Transverse colon (tissue), 4 donors: Measurements from ENCODE around the gene EPC2.

Experiments
- CTCF ChIP-seq, 5 experiments: fragments of 200-600 bp in 3 of 5; fragments of 450-650 bp in 2 of 5; sonication (generic) in 3 of 5; IDR thresholded peaks; 1 replicate in 2 of 5; 2 replicates in 3 of 5; pipeline ENCODE4 v1.5.1; 2016 to 2017; ENCODE audit warnings: antibody characterized with exemption in 5 of 5, inconsistent platforms in 3 of 5, mild to moderate bottlenecking in 2 of 5, moderate library complexity in 1 of 5
- POLR2A ChIP-seq: fragments of 450-650 bp; IDR thresholded peaks from one replicate; pipeline ENCODE4 v1.6.1; 2016; ENCODE audit warnings: antibody characterized with exemption, mild to moderate bottlenecking, moderate library complexity
- POLR2AphosphoS5 ChIP-seq, 3 donors: sonication (generic); formaldehyde crosslinking; IDR thresholded peaks; one replicate each; pipeline ENCODE4 v1.6.1; 2016; ENCODE audit warnings: antibody characterized with exemption in 3 of 3

GRCh38 chr2:148603562-148603920 is 41.0 kb upstream of the EPC2 start:
- TF ChIP-seq POLR2A (no peak), POLR2AphosphoS5 (IDR thresholded peaks at IDR 0.05) (no peak), CTCF (IDR thresholded peaks at IDR 0.05) (no peak)
